Muscle layer of duodenum (tissue), 2 donors: ENCODE results near the gene DNAJC21.

Experiments
- H3K27ac ChIP-seq: one replicate; pipeline ENCODE4 v1.7.0; 2013; ENCODE audit warnings: mild to moderate bottlenecking, low read length
- H3K27me3 ChIP-seq: one replicate; pipeline ENCODE4 v1.7.0; 2013; ENCODE audit warnings: low read depth, mild to moderate bottlenecking, control low read depth, low read length
- H3K36me3 ChIP-seq, 2 donors: one replicate each; pipeline ENCODE4 v1.7.0; 2013; ENCODE audit warnings: low read length in 2 of 2, control low read depth in 1 of 2, mild to moderate bottlenecking in 1 of 2; ENCODE audit not compliant: insufficient read depth in 2 of 2, control insufficient read depth in 1 of 2
- H3K4me1 ChIP-seq, 2 donors: one replicate each; pipeline ENCODE4 v1.7.0; 2013; ENCODE audit warnings: low read length in 2 of 2, mild to moderate bottlenecking in 2 of 2, control low read depth in 1 of 2, moderate library complexity in 1 of 2; ENCODE audit not compliant: insufficient read depth in 2 of 2, control insufficient read depth in 1 of 2
- H3K4me3 ChIP-seq, 2 donors: one replicate each; pipeline ENCODE4 v1.7.0; 2013; ENCODE audit warnings: low read length in 2 of 2, low read depth in 1 of 2, mild to moderate bottlenecking in 1 of 2
- H3K9me3 ChIP-seq, 2 donors: one replicate each; pipeline ENCODE4 v1.7.0; 2013; ENCODE audit warnings: low read length in 2 of 2, control low read depth in 1 of 2, mild to moderate bottlenecking in 1 of 2; ENCODE audit not compliant: control insufficient read depth in 1 of 2
- donor health status: healthy.

The DNAJC21 gene

GRCh38 chr5:34923694-34924461, 5.5 kb upstream of the DNAJC21 start:
- H3K36me3 ChIP-seq: peaks cover 36 to 56% of the 10 kb centered on the region in 2 donors
- no peak overlapping the region for H3K4me3 ChIP-seq
- H3K27me3 ChIP-seq: no peaks in the 10 kb centered on the region
- peaks cover 0 to 8% of the 10 kb centered on the region in 2 donors for H3K4me1 ChIP-seq
- H3K27ac ChIP-seq: peak overlapping the region; percentile 1
- no peaks in the 10 kb centered on the region for H3K9me3 ChIP-seq

DNA sequence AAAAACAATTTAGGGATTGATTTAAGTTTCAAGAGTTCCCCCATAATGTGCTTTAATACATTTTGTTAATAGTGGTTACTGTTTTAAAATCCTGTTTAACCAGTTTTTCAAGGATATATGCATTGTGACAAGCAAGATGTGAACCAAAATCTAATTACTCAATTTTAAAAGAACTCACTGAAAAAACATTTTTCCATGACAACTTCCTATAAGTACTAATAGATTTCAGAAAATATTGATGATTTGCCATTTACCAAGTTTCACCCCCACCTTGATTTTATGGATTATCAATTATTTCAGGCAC, 4.9 kb upstream of the DNAJC21 start:
- Histone ChIP-seq H3K27ac (no peak overlapping the region), H3K36me3 (peaks cover 36 to 56% of the 10 kb centered on the region in 2 donors), H3K9me3 (no peaks in the 10 kb centered on the region), H3K27me3 (no peaks in the 10 kb centered on the region), H3K4me1 (peaks cover 0 to 8% of the 10 kb centered on the region in 2 donors), H3K4me3 (no peak overlapping the region)

DNA sequence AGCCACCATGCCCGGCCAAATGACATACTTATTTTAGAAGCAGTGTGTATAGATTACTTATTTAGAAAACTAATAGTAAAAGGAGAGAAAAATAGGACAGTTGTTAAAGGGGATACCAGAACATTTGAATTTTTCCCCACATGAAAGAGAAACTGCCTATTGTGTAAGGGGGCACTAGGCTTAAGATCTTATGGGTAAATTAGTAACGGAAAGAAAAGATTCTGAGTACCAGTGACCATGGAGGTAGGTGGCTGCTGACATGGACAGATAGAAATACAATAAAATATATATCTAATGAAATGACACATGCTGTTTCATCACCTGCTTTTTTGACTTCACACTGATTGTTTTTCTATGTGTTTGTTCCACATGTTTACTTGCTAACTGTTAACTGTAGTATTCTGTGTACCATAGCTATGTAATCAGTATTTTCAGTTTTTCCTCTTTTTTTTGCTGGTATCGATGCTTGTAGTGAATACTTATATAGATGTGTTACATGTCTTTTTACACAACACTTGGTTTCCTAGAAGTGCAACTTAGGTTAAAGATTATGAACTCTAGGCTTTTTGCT, 3.0 kb upstream of the DNAJC21 start:
- H3K4me3 ChIP-seq: no peak overlapping the region
- no peak overlapping the region for H3K27ac ChIP-seq
- H3K9me3 ChIP-seq: no peaks in the 10 kb centered on the region
- peaks cover 7 to 14% of the 10 kb centered on the region in 2 donors for H3K4me1 ChIP-seq
- peaks cover 28 to 43% of the 10 kb centered on the region in 2 donors for H3K36me3 ChIP-seq
- no peaks in the 10 kb centered on the region for H3K27me3 ChIP-seq

GRCh38 chr5:34927785-34928184, 1.6 kb upstream of the DNAJC21 start:
- Histone ChIP-seq H3K9me3 (no peaks in the 10 kb centered on the region), H3K27me3 (no peaks in the 10 kb centered on the region), H3K4me1 (peaks cover 7 to 14% of the 10 kb centered on the region in 2 donors), H3K36me3 (peaks cover 19 to 38% of the 10 kb centered on the region in 2 donors), H3K4me3 (no peak overlapping the region), H3K27ac (no peak overlapping the region)

- Histone ChIP-seq H3K36me3 (peaks cover 15 to 34% of the 10 kb centered on the region in 2 donors), H3K9me3 (no peaks in the 10 kb centered on the region), H3K4me1 (peaks cover 7 to 14% of the 10 kb centered on the region in 2 donors), H3K27me3 (no peaks in the 10 kb centered on the region), H3K27ac (no peak overlapping the region), H3K4me3 (no peak overlapping the region)
Measured at GRCh38 chr5:34928267-34928666, 1.1 kb upstream of the DNAJC21 start.

DNA sequence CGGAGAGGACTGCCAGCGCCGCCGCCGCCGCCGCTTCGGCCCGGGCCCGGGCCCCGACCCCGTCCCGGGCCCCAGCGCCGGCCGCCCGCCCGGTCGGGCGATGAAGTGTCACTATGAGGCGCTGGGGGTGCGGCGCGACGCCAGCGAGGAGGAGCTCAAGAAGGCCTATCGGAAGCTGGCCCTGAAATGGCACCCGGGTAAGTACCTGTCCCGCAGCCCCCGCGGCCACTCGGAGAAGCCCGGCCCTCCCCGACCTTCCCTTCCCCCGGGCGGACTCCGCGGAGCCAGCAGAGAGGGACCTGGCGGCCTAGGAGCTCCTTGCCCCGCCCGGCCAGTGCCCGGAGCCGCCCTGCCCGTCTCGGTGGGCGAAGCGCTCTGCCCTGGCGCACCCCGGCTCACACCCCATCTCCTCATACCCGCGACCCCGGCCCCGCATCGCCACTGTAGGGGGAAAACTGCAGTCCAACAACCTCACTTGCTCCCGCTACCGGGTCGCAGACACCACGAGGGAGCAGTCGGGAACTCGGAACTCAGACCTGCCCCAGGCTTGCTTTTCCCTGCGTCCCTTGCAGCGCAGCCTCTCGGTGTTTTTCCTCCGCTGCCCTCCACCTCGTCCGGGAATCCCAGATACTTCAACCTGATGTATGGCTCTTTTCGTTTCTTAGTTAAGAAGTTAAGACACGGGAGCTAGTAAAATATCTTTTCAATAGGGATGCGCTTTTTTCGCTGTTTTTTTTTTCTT, 532 bp downstream of the DNAJC21 start:
- Histone ChIP-seq H3K4me1 (peaks cover 7 to 11% of the 10 kb centered on the region in 2 donors), H3K27ac (peak overlapping the region; percentile 76), H3K4me3 (peak overlapping the region; percentile 77 to 78), H3K36me3 (peaks cover 7 to 21% of the 10 kb centered on the region in 2 donors), H3K27me3 (no peaks in the 10 kb centered on the region), H3K9me3 (no peaks in the 10 kb centered on the region)

- Histone ChIP-seq H3K27ac (peak overlapping the region; percentile 76), H3K36me3 (peaks cover 3 to 17% of the 10 kb centered on the region in 2 donors), H3K9me3 (no peaks in the 10 kb centered on the region), H3K4me1 (peaks cover 7 to 11% of the 10 kb centered on the region in 2 donors), H3K4me3 (peak overlapping the region; percentile 77 to 78), H3K27me3 (no peaks in the 10 kb centered on the region)
Measured at GRCh38 chr5:34930462-34930844, 1.1 kb downstream of the DNAJC21 start.

DNA sequence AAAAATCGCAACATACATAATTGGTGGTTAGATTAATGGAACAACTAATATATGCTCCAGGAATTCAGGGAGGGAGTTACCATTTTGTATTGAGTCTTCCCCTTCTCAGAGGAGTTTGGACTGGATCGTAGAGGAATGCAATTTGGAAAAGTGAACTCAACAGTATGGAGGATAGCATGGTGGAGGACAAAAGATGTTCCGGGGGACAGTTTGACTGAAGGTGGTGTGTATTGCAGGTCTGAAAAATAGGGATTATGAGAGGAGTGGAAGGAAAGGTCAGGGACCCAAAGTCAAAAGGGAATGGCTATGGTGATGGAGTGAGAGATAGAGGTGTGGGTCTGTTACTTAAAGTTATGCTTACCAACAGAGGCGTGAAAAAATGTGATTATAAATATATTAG, 1.5 kb downstream of the DNAJC21 start:
- Histone ChIP-seq H3K4me3 (peak overlapping the region; percentile 77 to 78), H3K27me3 (no peaks in the 10 kb centered on the region), H3K36me3 (peaks cover 0 to 13% of the 10 kb centered on the region in 2 donors), H3K9me3 (no peaks in the 10 kb centered on the region), H3K4me1 (peaks cover 7 to 11% of the 10 kb centered on the region in 2 donors), H3K27ac (peak overlapping the region; percentile 76)

DNA sequence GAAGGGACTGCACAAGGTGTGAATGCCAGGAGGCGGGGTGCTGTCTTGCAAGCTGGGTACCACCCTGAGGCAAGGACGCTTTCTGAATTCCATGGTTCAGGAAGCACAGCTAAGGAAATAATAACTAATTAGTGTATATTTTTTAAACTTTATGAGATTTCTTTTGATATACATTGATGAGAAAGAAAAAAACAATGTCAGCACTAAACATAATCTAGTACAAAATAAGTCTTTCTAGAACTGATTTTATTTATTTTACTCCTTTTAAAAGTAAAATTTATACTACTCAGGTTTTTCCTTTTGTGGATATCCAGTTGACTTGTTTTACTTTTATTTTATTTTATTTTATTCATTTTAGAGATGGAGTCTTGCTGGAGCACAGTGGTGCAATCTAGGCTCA, 3.6 kb downstream of the DNAJC21 start:
- H3K4me1 ChIP-seq: peaks cover 7 to 11% of the 10 kb centered on the region in 2 donors
- H3K27me3 ChIP-seq: no peaks in the 10 kb centered on the region
- no peak overlapping the region for H3K27ac ChIP-seq
- no peaks in the 10 kb centered on the region for H3K9me3 ChIP-seq
- no peak overlapping the region for H3K4me3 ChIP-seq
- H3K36me3 ChIP-seq: peaks cover 8 to 9% of the 10 kb centered on the region in 2 donors

DNA sequence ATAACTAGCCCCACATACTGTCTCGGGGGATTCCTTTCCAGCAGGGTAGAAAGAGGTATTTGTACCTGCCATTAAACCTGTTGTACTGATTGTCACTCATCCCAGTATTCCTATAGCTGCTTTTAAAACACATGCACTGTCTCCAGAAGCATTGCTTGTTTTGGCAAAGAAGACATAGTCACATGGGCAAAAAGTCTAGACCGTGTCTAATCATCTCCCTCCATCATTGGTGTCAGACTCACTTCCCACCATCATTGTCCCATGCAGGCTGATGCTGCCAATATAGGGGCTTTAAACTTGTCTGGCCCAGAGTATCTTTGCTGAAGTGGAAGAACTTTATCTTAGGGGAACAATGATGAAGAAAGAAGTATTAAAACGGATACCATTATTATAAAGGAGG, 12.6 kb downstream of the DNAJC21 start:
- H3K36me3 ChIP-seq: peaks cover 61 to 76% of the 10 kb centered on the region in 2 donors

DNA sequence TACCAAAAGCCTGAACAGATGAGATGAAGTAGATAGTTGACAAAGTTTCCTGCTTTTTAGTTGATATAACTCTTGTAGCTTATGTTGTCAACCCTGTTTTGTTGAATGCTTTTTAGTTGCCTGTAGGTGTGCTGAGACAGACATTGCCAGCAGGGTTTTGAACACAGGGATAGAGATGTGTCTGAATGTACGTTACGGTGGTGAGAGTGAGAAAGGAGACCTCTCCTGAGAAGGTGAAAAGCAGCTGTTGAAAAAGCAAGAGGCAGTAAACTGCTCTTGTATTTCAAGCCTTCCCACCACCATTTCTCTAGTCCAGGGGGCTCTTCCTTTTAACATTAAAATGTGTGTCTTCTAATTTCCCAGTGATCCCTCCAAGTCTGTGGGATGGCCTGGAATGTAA, 14.7 kb downstream of the DNAJC21 start:
- Histone ChIP-seq H3K4me1 (no peaks in the 10 kb centered on the region), H3K36me3 (peaks cover 45 to 67% of the 10 kb centered on the region in 2 donors), H3K27ac (no peak overlapping the region), H3K4me3 (no peak overlapping the region), H3K9me3 (no peaks in the 10 kb centered on the region), H3K27me3 (no peaks in the 10 kb centered on the region)

More for the DNA sequence above, 12.6 kb downstream of the DNAJC21 start:
- Histone ChIP-seq H3K4me1 (no peaks in the 10 kb centered on the region), H3K27me3 (no peaks in the 10 kb centered on the region), H3K27ac (no peak overlapping the region), H3K9me3 (no peaks in the 10 kb centered on the region), H3K4me3 (no peak overlapping the region)
